ENCODE data around the gene PLD3. TPM values are rescaled to one million over a fixed set of nuclear protein-coding genes. Genes with fewer than 3 reads are reported as not detected.

Gene PLD3
- total RNA-seq, 1 donor from 2014 or later: 208 TPM

DNA sequence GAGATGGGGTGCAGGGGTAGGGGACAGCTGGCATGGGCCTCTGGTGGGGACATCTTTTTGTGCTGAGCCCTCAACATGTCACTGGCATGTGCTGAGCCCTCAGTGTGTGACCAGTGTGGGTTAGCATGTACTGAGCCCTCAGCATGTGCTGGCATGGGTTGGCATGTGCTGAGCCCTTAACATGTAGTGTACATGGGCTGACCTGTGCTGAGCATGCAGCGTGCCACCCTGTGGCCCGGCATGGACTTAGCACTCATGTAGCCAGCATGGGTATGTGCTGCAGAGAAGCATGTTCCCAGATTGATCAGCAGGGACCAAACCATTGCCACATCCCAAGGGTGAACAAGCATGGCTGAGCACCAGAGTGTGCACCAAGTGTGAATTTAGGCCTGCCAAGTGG is 30.0 kb downstream of the PLD3 start:
- no peak for DNase-seq (ENCODE audit: low read depth, low spot score)
- no peak overlapping the region for H3K4me3 Mint-ChIP-seq
- TF ChIP-seq, protein P1, sequence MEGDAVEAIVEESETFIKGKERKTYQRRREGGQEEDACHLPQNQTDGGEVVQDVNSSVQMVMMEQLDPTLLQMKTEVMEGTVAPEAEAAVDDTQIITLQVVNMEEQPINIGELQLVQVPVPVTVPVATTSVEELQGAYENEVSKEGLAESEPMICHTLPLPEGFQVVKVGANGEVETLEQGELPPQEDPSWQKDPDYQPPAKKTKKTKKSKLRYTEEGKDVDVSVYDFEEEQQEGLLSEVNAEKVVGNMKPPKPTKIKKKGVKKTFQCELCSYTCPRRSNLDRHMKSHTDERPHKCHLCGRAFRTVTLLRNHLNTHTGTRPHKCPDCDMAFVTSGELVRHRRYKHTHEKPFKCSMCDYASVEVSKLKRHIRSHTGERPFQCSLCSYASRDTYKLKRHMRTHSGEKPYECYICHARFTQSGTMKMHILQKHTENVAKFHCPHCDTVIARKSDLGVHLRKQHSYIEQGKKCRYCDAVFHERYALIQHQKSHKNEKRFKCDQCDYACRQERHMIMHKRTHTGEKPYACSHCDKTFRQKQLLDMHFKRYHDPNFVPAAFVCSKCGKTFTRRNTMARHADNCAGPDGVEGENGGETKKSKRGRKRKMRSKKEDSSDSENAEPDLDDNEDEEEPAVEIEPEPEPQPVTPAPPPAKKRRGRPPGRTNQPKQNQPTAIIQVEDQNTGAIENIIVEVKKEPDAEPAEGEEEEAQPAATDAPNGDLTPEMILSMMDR (conservative IDR thresholded peaks at IDR 0.05): no peak
- no peak overlapping the region for H3K27ac Mint-ChIP-seq (ENCODE audit: unreplicated experiment)
- H3K4me1 Mint-ChIP-seq: no peaks in the 10 kb centered on the region
- H3K9me3 Mint-ChIP-seq: no peaks in the 10 kb centered on the region
- no peaks in the 10 kb centered on the region for H3K27me3 Mint-ChIP-seq (ENCODE audit: low read depth)
- peaks cover 8% of the 10 kb centered on the region for H3K36me3 Mint-ChIP-seq (ENCODE audit: low read depth)

- Mint-ChIP-seq H3K4me3 (no peak overlapping the region), H3K27ac (ENCODE audit: unreplicated experiment) (no peak overlapping the region), H3K27me3 (ENCODE audit: low read depth) (no peaks in the 10 kb centered on the region), H3K9me3 (no peaks in the 10 kb centered on the region), H3K36me3 (ENCODE audit: low read depth) (peaks cover 3% of the 10 kb centered on the region), H3K4me1 (no peaks in the 10 kb centered on the region)
- no peak for DNase-seq (ENCODE audit: low read depth, low spot score)
- TF ChIP-seq, protein P1 (conservative IDR thresholded peaks at IDR 0.05): no peak
These were observed 31.1 kb downstream of the PLD3 start for GRCh38 chr19:40379446-40380198.

DNA sequence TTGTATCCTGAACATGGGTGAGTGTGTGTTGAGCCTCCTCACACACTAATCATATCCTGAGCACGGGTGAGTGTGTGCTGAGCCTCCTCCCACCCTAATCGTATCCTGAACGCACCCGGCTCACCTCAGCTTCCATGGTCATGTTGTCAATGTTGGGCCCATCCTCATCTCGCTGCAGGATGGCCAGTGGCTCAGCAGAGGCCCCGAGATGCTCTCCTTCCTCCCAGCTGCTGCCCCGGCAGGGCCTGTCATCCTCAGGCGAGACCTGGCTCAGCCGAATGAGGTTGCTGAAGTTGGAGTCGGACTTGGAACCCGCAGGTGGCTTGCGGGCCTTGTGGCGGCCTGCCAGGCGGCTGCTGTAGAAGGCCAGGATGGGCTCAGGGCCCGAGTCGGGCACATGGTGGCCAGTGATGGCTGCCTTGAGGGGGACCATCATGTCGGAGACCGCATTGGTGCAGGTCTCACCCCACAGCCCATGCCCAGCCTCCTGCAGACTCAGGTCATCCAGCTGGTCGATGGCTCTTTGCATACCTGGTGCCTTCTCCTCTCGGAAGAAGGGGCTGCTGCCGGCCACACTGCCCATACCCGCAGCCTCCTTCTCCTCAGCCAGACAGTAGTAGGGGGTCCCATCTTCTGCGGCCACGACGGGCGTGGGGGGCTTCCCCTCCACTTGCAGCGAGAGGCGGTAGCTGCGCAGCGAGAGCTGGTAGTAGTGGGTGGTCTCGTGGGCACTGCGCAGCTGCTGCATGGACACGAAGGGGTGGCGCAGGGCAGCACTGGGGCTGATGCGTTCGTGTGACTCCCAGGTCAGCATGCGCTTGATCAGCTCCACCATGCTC is 31.9 kb downstream of the PLD3 start:
- H3K4me3 Mint-ChIP-seq: no peak overlapping the region
- H3K36me3 Mint-ChIP-seq (ENCODE audit: low read depth): peaks cover 2% of the 10 kb centered on the region
- no peak overlapping the region for H3K27ac Mint-ChIP-seq (ENCODE audit: unreplicated experiment)
- no peaks in the 10 kb centered on the region for H3K27me3 Mint-ChIP-seq (ENCODE audit: low read depth)
- H3K4me1 Mint-ChIP-seq: no peaks in the 10 kb centered on the region
- TF ChIP-seq, protein P1 (conservative IDR thresholded peaks at IDR 0.05): no peak
- DNase-seq (ENCODE audit: low read depth, low spot score): no peak
- no peaks in the 10 kb centered on the region for H3K9me3 Mint-ChIP-seq

DNA sequence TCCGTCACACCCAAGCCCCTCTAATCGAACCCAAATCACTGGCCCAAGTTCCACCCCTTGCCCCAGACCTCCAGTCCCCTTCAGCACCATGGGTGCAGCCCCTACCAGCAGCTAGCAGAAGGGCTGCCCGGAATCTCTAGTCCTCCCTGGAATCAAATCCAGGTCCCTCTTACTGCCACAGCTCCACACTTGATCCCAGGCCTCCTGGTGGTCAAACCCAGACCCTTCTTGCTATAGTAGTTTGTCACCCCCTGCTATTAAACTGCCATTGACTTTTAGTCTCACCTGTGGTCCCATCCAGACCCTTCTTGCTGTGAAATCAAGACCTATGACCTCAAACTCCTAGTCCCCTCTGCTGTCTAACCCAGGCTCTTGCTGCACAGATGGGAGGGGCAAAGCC is 32.8 kb downstream of the PLD3 start:
- Mint-ChIP-seq H3K27me3 (ENCODE audit: low read depth) (no peaks in the 10 kb centered on the region), H3K9me3 (no peaks in the 10 kb centered on the region), H3K36me3 (ENCODE audit: low read depth) (no peaks in the 10 kb centered on the region), H3K4me3 (no peak overlapping the region), H3K4me1 (no peaks in the 10 kb centered on the region), H3K27ac (ENCODE audit: unreplicated experiment) (no peak overlapping the region)
- TF ChIP-seq, protein P1 (conservative IDR thresholded peaks at IDR 0.05): peak; percentile 34
- no peak for DNase-seq (ENCODE audit: low read depth, low spot score)

- TF ChIP-seq, protein P1 (conservative IDR thresholded peaks at IDR 0.05): no peak
- H3K4me1 Mint-ChIP-seq: no peaks in the 10 kb centered on the region
- no peak overlapping the region for H3K27ac Mint-ChIP-seq (ENCODE audit: unreplicated experiment)
- no peak overlapping the region for H3K4me3 Mint-ChIP-seq
- H3K36me3 Mint-ChIP-seq (ENCODE audit: low read depth): no peaks in the 10 kb centered on the region
- H3K9me3 Mint-ChIP-seq: no peaks in the 10 kb centered on the region
- DNase-seq (ENCODE audit: low read depth, low spot score): no peak
- no peaks in the 10 kb centered on the region for H3K27me3 Mint-ChIP-seq (ENCODE audit: low read depth)
These were observed 35.3 kb downstream of the PLD3 start for GRCh38 chr19:40383668-40384248.
